ENCODE data around the gene CDC23.
"Not testable (repeated sequence)": the region's sequence is repeated elsewhere in the genome, so short reads cannot be mapped to it uniquely, and the experiment has no call there.

CDC23 gene

GRCh38 chr5:138213161-138214029 lies at the start of gene CDC23:
Gene CDC23, minus strand, starts transcription at chr5:138213323. Its CDS starts 11 bp downstream, at chr5:138213312.
- peak; percentile 87 for DNase-seq

- no peak for DNase-seq
Observed at GRCh38 chr5:138258704-138259292, 45.7 kb upstream of the CDC23 start.

GRCh38 chr5:138257583-138257982 lies 44.5 kb upstream of the CDC23 start:
- no peak for DNase-seq

- no peak for DNase-seq
Observed at GRCh38 chr5:138252944-138253343, 39.8 kb upstream of the CDC23 start.

GRCh38 chr5:138247800-138248199 lies 34.7 kb upstream of the CDC23 start:
- not testable (repeated sequence) for DNase-seq

- DNase-seq, result no peak
Observed at GRCh38 chr5:138246822-138247221, 33.7 kb upstream of the CDC23 start.

- no peak for DNase-seq
Observed at GRCh38 chr5:138246334-138246733, 33.2 kb upstream of the CDC23 start.

GRCh38 chr5:138245717-138246116 lies 32.6 kb upstream of the CDC23 start:
- no peak for DNase-seq

- no peak for DNase-seq
Observed at GRCh38 chr5:138243794-138244193, 30.7 kb upstream of the CDC23 start.

GRCh38 chr5:138241688-138242571 lies 28.8 kb upstream of the CDC23 start:
- no peak for DNase-seq

- no peak for DNase-seq
Observed at GRCh38 chr5:138240650-138241385, 27.7 kb upstream of the CDC23 start.

- DNase-seq, result no peak
Observed at GRCh38 chr5:138238034-138238433, 24.9 kb upstream of the CDC23 start.

- no peak for DNase-seq
Observed at GRCh38 chr5:138234651-138235050, 21.5 kb upstream of the CDC23 start.

GRCh38 chr5:138233280-138233679 lies 20.2 kb upstream of the CDC23 start:
- DNase-seq, result no peak

GRCh38 chr5:138230981-138231589 lies 18.0 kb upstream of the CDC23 start:
- peak; percentile 5 for DNase-seq

- DNase-seq, result no peak
Observed at GRCh38 chr5:138230261-138230660, 17.1 kb upstream of the CDC23 start.

GRCh38 chr5:138229387-138229786 lies 16.3 kb upstream of the CDC23 start:
- DNase-seq, result no peak

GRCh38 chr5:138226910-138227309 lies 13.8 kb upstream of the CDC23 start:
- DNase-seq, result no peak

GRCh38 chr5:138224712-138225111 lies 11.6 kb upstream of the CDC23 start:
- DNase-seq, result no peak

- no peak for DNase-seq
Observed at GRCh38 chr5:138223532-138223931, 10.4 kb upstream of the CDC23 start.

- DNase-seq, result no peak
Observed at GRCh38 chr5:138216799-138217198, 3.7 kb upstream of the CDC23 start.

- no peak for DNase-seq
Observed at GRCh38 chr5:138212828-138213160, 329 bp downstream of the CDC23 start.

Measured in NCI-H2171 (cell line).